ENCODE data around the gene PCYT1A. TPM values are rescaled to one million over a fixed set of nuclear protein-coding genes. Genes with fewer than 3 reads are reported as not detected.
A peak's percentile ranks its signal among the peaks of the same experiment; 100 is the strongest.

PCYT1A gene
- total and polyA plus RNA-seq, 2 of the 13 experiments (the other 11 are each of a cell fraction or from before 2014, with no cell fraction given): 26.4 to 45.3 TPM

GRCh38 chr3:196219194-196219969, 68.1 kb downstream of the PCYT1A start (continued):
- TF ChIP-seq, protein P1, sequence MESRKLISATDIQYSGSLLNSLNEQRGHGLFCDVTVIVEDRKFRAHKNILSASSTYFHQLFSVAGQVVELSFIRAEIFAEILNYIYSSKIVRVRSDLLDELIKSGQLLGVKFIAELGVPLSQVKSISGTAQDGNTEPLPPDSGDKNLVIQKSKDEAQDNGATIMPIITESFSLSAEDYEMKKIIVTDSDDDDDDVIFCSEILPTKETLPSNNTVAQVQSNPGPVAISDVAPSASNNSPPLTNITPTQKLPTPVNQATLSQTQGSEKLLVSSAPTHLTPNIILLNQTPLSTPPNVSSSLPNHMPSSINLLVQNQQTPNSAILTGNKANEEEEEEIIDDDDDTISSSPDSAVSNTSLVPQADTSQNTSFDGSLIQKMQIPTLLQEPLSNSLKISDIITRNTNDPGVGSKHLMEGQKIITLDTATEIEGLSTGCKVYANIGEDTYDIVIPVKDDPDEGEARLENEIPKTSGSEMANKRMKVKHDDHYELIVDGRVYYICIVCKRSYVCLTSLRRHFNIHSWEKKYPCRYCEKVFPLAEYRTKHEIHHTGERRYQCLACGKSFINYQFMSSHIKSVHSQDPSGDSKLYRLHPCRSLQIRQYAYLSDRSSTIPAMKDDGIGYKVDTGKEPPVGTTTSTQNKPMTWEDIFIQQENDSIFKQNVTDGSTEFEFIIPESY (CRISPR knock-in tag; IDR thresholded peaks at IDR 0.05): no peak
- TF ChIP-seq ZNF510 (CRISPR knock-in tag; IDR thresholded peaks at IDR 0.05; ENCODE audit: low read depth): no peak
- TF ChIP-seq ZBTB10 (CRISPR knock-in tag; IDR thresholded peaks at IDR 0.05; ENCODE audit: borderline replicate concordance): no peak
- no peak for TF ChIP-seq SIN3B (IDR thresholded peaks at IDR 0.05; ENCODE audit: low read length)
- no peak for TF ChIP-seq SMAD1 (CRISPR knock-in tag; IDR thresholded peaks at IDR 0.05; ENCODE audit: borderline replicate concordance, low read depth)
- 0 out of 2 replicates have a peak, but pooled peaks have one; percentile 58 for TF ChIP-seq KLF9 (CRISPR knock-in tag; IDR thresholded peaks at IDR 0.05; ENCODE audit: low read depth)
- TF ChIP-seq ARID2 (CRISPR knock-in tag; IDR thresholded peaks at IDR 0.05; ENCODE audit: borderline replicate concordance): no peak
- no peak for TF ChIP-seq AHDC1 (CRISPR knock-in tag; IDR thresholded peaks at IDR 0.05; ENCODE audit: borderline replicate concordance)
- TF ChIP-seq, protein P2, sequence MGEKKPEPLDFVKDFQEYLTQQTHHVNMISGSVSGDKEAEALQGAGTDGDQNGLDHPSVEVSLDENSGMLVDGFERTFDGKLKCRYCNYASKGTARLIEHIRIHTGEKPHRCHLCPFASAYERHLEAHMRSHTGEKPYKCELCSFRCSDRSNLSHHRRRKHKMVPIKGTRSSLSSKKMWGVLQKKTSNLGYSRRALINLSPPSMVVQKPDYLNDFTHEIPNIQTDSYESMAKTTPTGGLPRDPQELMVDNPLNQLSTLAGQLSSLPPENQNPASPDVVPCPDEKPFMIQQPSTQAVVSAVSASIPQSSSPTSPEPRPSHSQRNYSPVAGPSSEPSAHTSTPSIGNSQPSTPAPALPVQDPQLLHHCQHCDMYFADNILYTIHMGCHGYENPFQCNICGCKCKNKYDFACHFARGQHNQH (CRISPR knock-in tag; IDR thresholded peaks at IDR 0.05): no peak
- TF ChIP-seq ZFP36L2 (CRISPR knock-in tag; IDR thresholded peaks at IDR 0.05): no peak
- no peak for TF ChIP-seq TP53 (CRISPR knock-in tag; conservative IDR thresholded peaks at IDR 0.05)
- TF ChIP-seq E2F5 (CRISPR knock-in tag; conservative IDR thresholded peaks at IDR 0.05): no peak
- no peak for TF ChIP-seq ZNF230 (CRISPR knock-in tag; IDR thresholded peaks at IDR 0.05)
